ENCODE measurements around the gene UBTD1.

Gene UBTD1

GRCh38 chr10:97508342-97508741 lies 9.6 kb downstream of the UBTD1 start:
- POLR2A ChIA-PET: no interaction called here

DNA sequence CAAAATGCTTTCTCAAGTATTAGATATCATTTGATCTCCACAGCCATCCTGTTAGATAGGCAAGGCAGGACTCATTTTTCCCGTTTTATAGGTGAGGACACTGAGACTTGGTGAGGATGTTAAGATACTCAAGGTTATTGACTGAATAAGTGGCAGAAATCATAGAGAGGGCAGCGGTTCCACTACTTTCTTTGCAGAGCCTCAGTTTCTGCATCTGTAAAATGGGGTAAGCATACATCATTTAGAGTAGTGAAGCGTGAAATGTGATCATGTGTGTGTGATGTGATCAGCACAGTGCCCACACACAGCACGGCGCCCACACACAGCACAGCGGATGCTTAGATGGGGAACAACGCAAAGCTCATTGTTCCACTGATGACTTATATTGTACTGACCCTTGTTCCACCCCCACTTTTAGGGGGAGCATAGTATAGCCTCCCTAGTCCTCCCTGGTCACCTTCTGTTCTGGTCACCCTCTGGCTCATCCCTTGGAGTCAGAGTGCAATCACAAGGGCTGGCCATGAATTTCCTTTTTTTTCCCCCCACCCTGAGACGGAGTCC lies 10.5 kb downstream of the UBTD1 start:
- CTCF ChIA-PET: interaction anchor here (1.0 to 1.2 kb wide), 3 partner anchors 10 to 26 kb away, joined by 3 to 4 read pairs (median 3); partner anchors contain the start of gene UBTD1
- DNase-seq (ENCODE audit: extremely low spot score): no peak
- POLR2A ChIA-PET: no interaction called here
- TF ChIP-seq, protein P1, sequence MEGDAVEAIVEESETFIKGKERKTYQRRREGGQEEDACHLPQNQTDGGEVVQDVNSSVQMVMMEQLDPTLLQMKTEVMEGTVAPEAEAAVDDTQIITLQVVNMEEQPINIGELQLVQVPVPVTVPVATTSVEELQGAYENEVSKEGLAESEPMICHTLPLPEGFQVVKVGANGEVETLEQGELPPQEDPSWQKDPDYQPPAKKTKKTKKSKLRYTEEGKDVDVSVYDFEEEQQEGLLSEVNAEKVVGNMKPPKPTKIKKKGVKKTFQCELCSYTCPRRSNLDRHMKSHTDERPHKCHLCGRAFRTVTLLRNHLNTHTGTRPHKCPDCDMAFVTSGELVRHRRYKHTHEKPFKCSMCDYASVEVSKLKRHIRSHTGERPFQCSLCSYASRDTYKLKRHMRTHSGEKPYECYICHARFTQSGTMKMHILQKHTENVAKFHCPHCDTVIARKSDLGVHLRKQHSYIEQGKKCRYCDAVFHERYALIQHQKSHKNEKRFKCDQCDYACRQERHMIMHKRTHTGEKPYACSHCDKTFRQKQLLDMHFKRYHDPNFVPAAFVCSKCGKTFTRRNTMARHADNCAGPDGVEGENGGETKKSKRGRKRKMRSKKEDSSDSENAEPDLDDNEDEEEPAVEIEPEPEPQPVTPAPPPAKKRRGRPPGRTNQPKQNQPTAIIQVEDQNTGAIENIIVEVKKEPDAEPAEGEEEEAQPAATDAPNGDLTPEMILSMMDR (IDR thresholded peaks at IDR 0.05; ENCODE audit: control extremely low read depth, extremely low read depth, low read depth, missing control alignments): no peak

More at GRCh38 chr10:97508342-97508741, 9.6 kb downstream of the UBTD1 start:
- CTCF ChIA-PET: no interaction called here
- TF ChIP-seq, protein P1 (IDR thresholded peaks at IDR 0.05; ENCODE audit: control extremely low read depth, extremely low read depth, low read depth, missing control alignments): no peak
- no peak for DNase-seq (ENCODE audit: extremely low spot score)

DNA sequence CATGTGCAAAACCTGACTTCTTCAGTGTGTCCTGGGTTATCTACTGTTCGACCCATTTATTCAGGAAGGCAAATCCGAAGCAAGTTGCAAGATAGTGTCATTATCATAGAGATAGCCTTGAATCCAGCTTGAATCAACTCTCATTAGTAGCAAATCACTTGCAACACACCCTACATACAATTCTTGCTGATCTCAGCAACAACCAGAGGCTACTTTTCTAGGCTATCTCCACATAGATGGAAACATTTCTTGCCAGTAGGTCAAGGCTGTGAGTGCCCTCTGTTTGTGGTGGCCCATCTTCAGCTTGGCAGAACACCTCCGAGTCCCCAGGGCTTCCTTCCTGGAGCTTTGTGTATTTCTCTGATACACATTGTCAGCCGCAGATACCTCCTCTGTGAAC lies 12.0 kb downstream of the UBTD1 start:
- ChIA-PET POLR2A (no interaction called here), CTCF (no interaction called here)
- TF ChIP-seq, protein P1 (IDR thresholded peaks at IDR 0.05; ENCODE audit: control extremely low read depth, extremely low read depth, low read depth, missing control alignments): no peak
- no peak for DNase-seq (ENCODE audit: extremely low spot score)

DNA sequence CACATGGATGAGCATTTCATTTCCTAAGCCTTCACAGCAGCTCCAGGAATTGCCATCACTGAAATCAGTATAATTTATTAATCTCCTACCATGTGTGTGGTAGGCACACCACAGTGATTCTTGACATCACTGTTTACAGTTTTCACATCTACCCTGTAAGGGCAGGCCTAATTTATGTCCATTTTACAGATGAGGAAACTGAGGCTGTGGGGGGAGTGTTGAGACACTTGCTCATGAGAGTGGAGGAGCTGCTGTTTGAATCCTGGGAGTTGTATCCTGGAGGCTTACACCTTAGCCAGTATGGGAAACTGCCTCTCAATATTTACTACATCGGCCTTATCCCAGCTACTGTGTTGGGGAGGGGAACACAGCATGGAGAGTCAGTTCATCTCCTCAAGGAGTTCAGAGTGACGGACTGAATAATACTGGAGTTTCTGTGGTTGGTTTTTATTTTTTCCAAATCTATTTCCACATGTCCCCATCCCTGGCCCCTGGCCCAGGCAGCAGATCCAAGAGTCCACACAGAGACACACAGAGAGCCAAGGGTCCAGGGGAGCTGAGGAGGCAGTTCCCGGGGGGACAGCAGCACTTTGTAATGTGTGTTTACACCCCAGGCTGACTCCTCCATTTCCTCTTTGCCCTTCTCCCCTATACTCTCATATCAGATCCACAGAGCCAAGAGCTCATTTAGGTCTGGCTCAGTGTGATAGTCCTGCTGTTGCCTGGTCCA lies 13.2 kb downstream of the UBTD1 start:
- ChIA-PET CTCF (interaction anchor here (0.9 kb wide), 1 partner anchor 11 kb away, joined by 3 read pairs; no protein-coding TSS in a partner anchor), POLR2A (no interaction called here)
- TF ChIP-seq, protein P1 (IDR thresholded peaks at IDR 0.05; ENCODE audit: control extremely low read depth, extremely low read depth, low read depth, missing control alignments): no peak
- no peak for DNase-seq (ENCODE audit: extremely low spot score)

- no peak for DNase-seq (ENCODE audit: extremely low spot score)
- TF ChIP-seq, protein P1 (IDR thresholded peaks at IDR 0.05; ENCODE audit: control extremely low read depth, extremely low read depth, low read depth, missing control alignments): no peak
- ChIA-PET POLR2A (no interaction called here), CTCF (interaction anchor here (0.9 kb wide), 1 partner anchor 10 kb away, joined by 3 read pairs; no protein-coding TSS in a partner anchor)
Measured at GRCh38 chr10:97512993-97513392, 14.3 kb downstream of the UBTD1 start.

DNA sequence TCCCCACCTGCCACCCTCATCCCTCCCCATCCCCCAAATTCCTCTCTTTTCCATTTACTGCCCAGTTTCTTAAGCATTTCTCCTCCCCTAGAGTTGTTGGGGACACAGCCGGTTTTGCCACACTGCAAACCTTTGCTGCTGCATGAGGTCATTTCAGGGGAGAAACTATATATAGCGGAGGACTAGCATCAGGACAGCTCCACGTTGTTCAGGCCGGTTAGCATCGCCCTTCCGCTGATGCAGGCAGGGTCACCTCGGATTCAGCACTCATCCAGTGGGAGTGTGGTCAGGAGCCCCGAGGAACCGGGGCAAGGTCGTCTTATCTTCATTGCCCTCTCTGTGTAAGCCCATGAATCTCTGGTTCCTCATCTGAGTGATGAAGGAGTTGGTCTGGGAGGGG lies 15.6 kb downstream of the UBTD1 start:
- CTCF ChIA-PET: interaction anchor here (1.1 kb wide), 1 partner anchor 15 kb away, joined by 3 read pairs; the partner anchor contains the start of gene UBTD1

More for the DNA sequence above, 15.6 kb downstream of the UBTD1 start:
- TF ChIP-seq, protein P1 (IDR thresholded peaks at IDR 0.05; ENCODE audit: control extremely low read depth, extremely low read depth, low read depth, missing control alignments): no peak
- no peak for DNase-seq (ENCODE audit: extremely low spot score)
- POLR2A ChIA-PET: no interaction called here

Data from GM10248 (cell line).